GM10248 (cell line): ENCODE results near the gene OPA1.

Source experiments
- CTCF ChIA-PET: fragments of 300-600 bp; sonication (Branson Sonifier 250); formaldehyde crosslinking; extraction: SDS; loops from one replicate; lab custom pipeline; 2021; ENCODE audit warnings: antibody characterized with exemption; lab: Yijun Ruan, JAX
- POLR2A ChIA-PET: fragments of 350-650 bp; sonication (Branson Sonifier 250); formaldehyde crosslinking; extraction: SDS; loops from one replicate; lab custom pipeline; 2020; ENCODE audit warnings: antibody characterized with exemption; lab: Yijun Ruan, JAX
- DNase-seq: peaks from one replicate; pipeline ENCODE4 v3.0.0; 2012; ENCODE audit errors: extremely low spot score
- TF ChIP-seq, protein P1 (sequence below): IDR thresholded peaks from 2 replicates; pipeline ENCODE4 v1.5.1; 2012; ENCODE audit warnings: mild to moderate bottlenecking, low read depth; ENCODE audit errors: extremely low read depth, missing control alignments, control extremely low read depth

OPA1 gene

DNA sequence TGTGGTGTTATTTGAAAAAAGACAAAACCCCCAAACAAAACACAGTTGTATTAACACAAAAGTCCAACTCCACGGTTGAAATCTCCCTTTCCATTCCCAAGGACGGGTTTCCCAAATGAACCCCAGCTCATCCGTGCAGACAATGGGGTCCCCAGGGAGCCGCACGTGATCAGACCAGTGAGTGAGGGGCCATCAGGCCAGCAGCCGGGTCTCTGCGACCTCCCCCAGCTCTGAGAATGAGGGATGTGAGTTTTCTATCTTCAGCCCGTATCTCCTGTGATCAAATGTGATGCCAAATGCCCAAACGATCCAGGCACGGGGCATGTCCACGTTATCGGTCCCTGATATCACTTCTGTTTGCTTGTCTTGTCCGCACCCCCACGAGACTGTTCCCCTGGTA lies 138.0 kb downstream of the OPA1 start:
- POLR2A ChIA-PET, result no interaction called here
- TF ChIP-seq, protein P1, sequence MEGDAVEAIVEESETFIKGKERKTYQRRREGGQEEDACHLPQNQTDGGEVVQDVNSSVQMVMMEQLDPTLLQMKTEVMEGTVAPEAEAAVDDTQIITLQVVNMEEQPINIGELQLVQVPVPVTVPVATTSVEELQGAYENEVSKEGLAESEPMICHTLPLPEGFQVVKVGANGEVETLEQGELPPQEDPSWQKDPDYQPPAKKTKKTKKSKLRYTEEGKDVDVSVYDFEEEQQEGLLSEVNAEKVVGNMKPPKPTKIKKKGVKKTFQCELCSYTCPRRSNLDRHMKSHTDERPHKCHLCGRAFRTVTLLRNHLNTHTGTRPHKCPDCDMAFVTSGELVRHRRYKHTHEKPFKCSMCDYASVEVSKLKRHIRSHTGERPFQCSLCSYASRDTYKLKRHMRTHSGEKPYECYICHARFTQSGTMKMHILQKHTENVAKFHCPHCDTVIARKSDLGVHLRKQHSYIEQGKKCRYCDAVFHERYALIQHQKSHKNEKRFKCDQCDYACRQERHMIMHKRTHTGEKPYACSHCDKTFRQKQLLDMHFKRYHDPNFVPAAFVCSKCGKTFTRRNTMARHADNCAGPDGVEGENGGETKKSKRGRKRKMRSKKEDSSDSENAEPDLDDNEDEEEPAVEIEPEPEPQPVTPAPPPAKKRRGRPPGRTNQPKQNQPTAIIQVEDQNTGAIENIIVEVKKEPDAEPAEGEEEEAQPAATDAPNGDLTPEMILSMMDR, result no peak
- no peak for DNase-seq
- CTCF ChIA-PET, result no interaction called here

DNA sequence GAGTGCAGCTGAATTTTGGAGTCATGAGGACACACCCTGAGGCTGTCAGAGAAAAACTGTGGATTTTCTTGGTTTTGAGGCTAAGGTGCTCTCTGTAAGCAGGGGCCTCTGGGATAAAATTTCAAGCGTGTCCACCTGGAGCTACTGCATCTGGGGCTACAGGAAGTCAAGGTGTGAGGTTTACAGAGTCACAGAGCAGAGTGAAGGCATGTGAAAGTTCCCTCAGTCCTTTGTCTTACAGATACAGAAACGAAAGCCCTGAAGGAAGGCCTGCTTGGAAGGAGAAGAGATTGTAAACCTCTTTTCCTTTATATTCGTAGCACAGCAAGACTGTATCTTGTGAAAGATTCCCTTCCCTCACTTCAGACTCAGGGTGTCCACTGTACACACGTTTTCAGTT lies 138.6 kb downstream of the OPA1 start:
- POLR2A ChIA-PET, result no interaction called here
- DNase-seq, result no peak
- CTCF ChIA-PET, result no interaction called here
- TF ChIP-seq, protein P1, result no peak

DNA sequence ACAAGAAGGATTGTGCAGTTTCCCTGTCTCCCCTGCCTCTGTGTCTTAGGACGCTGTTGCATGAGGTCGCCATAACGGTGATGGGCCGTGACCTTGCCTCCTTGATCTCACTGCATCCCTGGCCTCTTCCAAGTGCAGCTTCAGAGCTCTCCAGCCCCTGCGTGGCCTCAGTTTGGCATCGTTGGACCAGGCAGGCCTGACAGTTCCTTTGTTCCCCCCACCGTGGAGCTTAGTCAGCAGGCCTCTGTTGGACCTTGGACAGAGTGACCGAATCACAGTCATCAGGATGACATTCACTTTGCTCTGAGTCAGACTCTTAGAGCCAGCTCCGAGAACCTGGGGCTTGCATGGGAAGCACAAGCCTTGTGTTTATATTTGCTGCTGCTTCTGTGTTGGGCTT lies 139.4 kb downstream of the OPA1 start:
- ChIA-PET POLR2A (no interaction called here), CTCF (no interaction called here)
- TF ChIP-seq, protein P1, result no peak
- no peak for DNase-seq

DNA sequence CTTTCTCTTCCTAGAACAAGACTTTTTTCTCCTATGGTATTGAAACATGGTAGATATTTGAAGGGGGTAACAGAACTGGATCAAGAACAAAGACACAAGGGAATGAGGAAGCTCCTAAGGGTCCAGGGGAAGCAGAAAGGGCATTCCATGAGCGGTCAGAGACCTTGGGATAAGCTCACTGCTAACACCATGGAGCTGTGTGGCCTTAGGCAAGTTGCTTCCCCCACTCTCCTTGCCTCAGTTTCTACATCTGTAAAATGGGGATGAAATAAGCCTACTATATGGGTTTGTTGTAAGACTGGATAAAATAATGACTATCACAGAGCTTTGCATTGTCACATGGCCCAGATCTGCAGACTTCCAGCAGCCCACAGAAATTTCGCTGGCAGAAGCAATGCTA lies 139.8 kb downstream of the OPA1 start:
- DNase-seq, result no peak
- POLR2A ChIA-PET, result no interaction called here
- CTCF ChIA-PET, result no interaction called here
- TF ChIP-seq, protein P1, result no peak

DNA sequence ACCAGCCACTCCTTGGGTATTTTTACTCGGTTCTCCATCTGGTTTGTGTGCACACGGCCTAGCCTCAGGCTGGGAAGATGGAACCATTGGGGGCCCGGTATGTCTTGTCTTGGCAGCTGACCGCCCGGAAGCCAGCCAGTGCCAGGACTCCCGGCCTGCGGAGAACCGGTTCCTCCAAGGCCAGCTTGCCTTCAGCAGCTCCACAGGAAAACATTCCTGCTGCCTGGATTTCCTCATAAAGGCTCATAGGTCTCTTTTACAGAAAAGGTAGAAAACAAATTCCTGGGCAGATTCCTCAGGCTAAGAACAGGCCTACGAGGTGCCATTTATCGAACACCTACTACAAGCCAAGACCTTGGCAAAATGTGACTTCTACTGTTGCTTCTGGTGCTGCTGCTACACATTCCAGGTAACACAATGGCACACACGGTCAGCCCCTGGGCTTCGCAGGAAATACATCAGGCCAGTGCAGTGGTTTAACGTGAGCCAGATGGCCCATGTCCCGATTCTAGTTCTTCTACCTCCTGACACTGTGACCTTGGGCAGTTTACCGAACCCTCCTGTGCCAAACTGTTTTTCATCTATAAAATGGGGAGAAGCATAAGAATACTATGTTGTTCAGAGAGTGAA lies 141.8 kb downstream of the OPA1 start:
- TF ChIP-seq, protein P1, result no peak
- POLR2A ChIA-PET, result no interaction called here
- no peak for DNase-seq
- CTCF ChIA-PET, result no interaction called here

DNA sequence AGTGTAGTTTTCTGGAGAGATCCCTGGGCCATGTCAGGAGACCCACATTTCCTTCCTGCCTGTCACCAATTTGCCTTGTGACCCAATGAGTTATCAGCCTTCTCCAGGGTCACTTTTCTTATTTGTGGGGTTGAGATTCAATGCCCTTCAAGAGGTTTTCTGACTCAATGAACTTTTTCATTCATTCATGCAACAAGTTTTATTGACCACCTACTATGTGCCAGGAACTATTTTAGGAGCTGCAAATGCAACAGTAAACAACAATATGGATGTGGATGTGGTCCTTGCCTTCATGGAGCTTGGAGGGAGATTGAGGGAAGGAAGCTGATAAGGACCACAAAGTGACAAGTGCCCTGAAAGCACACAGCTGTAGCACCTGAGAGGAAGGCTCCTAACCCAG lies 142.8 kb downstream of the OPA1 start:
- POLR2A ChIA-PET, result no interaction called here
- CTCF ChIA-PET, result interaction anchor here (1.0 to 1.7 kb wide), 2 partner anchors 9 to 10 kb away, joined by 3 to 6 read pairs; no protein-coding TSS in a partner anchor
- TF ChIP-seq, protein P1, result no peak
- no peak for DNase-seq

DNA sequence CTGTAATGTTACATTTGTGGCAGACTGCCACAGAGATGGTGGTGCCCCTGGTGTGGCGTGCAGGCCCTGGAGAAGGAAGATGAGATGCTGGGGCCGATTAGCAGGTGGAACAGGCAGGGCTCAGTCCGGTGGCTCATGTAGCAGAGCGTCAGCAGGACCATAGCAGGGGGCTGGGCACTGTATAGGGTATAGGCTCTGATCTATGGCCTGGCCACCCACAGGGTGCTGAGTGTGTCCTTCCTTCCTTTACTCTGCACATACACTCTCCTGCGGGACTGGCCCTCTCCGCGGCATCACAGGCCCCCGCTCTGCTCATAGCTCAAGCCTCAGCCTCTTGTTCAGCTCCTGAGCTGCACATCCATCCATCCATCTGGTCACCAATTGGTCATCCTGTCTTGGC lies 143.6 kb downstream of the OPA1 start:
- DNase-seq, result no peak
- CTCF ChIA-PET, result interaction anchor here (1.0 to 1.7 kb wide), 2 partner anchors 8 to 11 kb away, joined by 3 to 6 read pairs; no protein-coding TSS in a partner anchor
- TF ChIP-seq, protein P1, result no peak
- POLR2A ChIA-PET, result no interaction called here
